Right lobe of liver (tissue), 6 donors: ENCODE results near the gene FOLR3. TPM values are rescaled to one million over a fixed set of nuclear protein-coding genes. Genes with fewer than 3 reads are reported as not detected.

Experiments used
- ATAC-seq, 4 donors: fragments of 200-7000 bp; cut with Tn5 transposase; one replicate each; pipeline ENCODE4 v1.9.1; 2020; ENCODE audit warnings: mild to moderate bottlenecking in 4 of 4, moderate library complexity in 4 of 4
- DNase-seq, 3 donors: peaks; one replicate each; pipeline ENCODE4 v3.0.0-alpha.2; 2020
- H3K27ac ChIP-seq, 3 donors: fragments of 200-600 bp; one replicate each; pipeline ENCODE4 v1.8.0; 2022
- H3K27me3 ChIP-seq, 2 donors: fragments of 200-600 bp; one replicate each; pipeline ENCODE4 v1.8.0; 2022
- H3K36me3 ChIP-seq, 4 donors: fragments of 200-600 bp; sonication (generic) in 1 of 4; one replicate each; pipeline versions ENCODE4 v1.5.1 to v1.8.0; 2017 to 2022; ENCODE audit warnings: control low read depth in 1 of 4
- H3K4me1 ChIP-seq, 4 donors: fragments of 200-600 bp; sonication (generic) in 1 of 4; one replicate each; pipeline versions ENCODE4 v1.5.1 to v1.8.0; 2017 to 2022; ENCODE audit warnings: control low read depth in 1 of 4
- H3K4me3 ChIP-seq, 3 donors: fragments of 200-600 bp; one replicate each; pipeline ENCODE4 v1.8.0; 2022
- H3K9me3 ChIP-seq, 4 donors: fragments of 200-600 bp; sonication (generic) in 1 of 4; one replicate each; pipeline versions ENCODE4 v1.5.1 to v1.8.0; 2017 to 2022; ENCODE audit warnings: control low read depth in 1 of 4
- POLR2A ChIP-seq: fragments of 450-650 bp; IDR thresholded peaks from one replicate; pipeline ENCODE4 v1.6.1; 2017; ENCODE audit warnings: antibody characterized with exemption, mild to moderate bottlenecking
- WGBS: methylation state at CpG from one replicate; pipeline ENCODE4 v1.1.6; 2018; ENCODE audit warnings: low coverage, low lambda C conversion rate; ENCODE audit not compliant: insufficient coverage; ENCODE audit errors: missing lambda C conversion rate; 5-methylcytosine and 5-hydroxymethylcytosine counted together
- intact Hi-C, 2 donors: fragments of 100-400 bp; cut with DNase I; formaldehyde crosslinking; loops; one replicate each; pipeline versions ENCODE4 v1.11.2 to v1.14.1; 2022
- total RNA-seq, 6 experiments: library from RNA; depleted of rRNA in 2 of 6; stranded (reverse); fragments of >200 nt in 2 of 6; fragmentation: NEBNext Ultra II Directional in 3 of 6; extraction: Animal tissue kit (Norgen Biotek cat#: 25700) in 3 of 6; gene quantifications; one replicate each; pipeline versions ENCODE4 v1.1.0 to v1.2.4, GENCODE V29; 2016 to 2023
- TF ChIP-seq, protein P1 (sequence below), 4 donors: fragments of 200-600 bp in 3 of 4; fragments of 450-650 bp in 1 of 4; IDR thresholded peaks; one replicate each; pipeline versions ENCODE4 v1.5.1 to v1.8.0; 2016 to 2022; ENCODE audit warnings: antibody characterized with exemption in 4 of 4, mild to moderate bottlenecking in 2 of 4
- donor health status: DM: no; HTN: yes; CAD: no.
- donor health status: DM: no; HTN: no; CAD: no.
- donor health status: DM: no; HTN: no; CAD: no.
- donor health status: DM: no; HTN: yes; CAD: no.
- donor health status: DM: no; HTN: yes; CAD: no.

Gene FOLR3
- total RNA-seq, 6 experiments from 2014 or later: 0.27 to 0.98 (median 0.75) TPM; not detected in 3

DNA sequence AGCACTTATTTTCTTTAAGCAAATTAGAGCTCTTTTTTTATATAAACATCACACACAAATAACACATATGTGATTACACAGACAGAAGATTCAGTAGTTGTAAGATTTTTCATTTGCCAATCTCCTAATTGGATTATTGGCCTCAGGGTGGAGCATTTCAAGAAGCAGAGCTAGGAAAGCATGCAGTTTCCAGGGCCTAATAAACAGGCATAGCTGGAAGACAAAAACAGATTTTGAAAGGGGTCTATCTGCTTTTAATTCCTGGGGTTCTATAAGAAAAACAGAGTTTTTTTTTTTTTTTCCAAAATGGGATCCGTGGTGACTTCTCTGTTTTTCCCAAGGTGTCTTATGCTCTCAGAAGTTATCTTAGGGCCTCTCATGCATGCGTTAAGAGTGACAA, 7.6 kb upstream of the FOLR3 start:
- intact Hi-C loops: no loop called here
- Histone ChIP-seq H3K9me3 (no peaks in the 10 kb centered on the region), H3K27ac (no peak overlapping the region), H3K27me3 (no peaks in the 10 kb centered on the region), H3K4me3 (no peak overlapping the region), H3K36me3 (no peaks in the 10 kb centered on the region), H3K4me1 (no peaks in the 10 kb centered on the region)
- DNase-seq: no peak
- no peak for TF ChIP-seq POLR2A
- TF ChIP-seq, protein P1, sequence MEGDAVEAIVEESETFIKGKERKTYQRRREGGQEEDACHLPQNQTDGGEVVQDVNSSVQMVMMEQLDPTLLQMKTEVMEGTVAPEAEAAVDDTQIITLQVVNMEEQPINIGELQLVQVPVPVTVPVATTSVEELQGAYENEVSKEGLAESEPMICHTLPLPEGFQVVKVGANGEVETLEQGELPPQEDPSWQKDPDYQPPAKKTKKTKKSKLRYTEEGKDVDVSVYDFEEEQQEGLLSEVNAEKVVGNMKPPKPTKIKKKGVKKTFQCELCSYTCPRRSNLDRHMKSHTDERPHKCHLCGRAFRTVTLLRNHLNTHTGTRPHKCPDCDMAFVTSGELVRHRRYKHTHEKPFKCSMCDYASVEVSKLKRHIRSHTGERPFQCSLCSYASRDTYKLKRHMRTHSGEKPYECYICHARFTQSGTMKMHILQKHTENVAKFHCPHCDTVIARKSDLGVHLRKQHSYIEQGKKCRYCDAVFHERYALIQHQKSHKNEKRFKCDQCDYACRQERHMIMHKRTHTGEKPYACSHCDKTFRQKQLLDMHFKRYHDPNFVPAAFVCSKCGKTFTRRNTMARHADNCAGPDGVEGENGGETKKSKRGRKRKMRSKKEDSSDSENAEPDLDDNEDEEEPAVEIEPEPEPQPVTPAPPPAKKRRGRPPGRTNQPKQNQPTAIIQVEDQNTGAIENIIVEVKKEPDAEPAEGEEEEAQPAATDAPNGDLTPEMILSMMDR (IDR thresholded peaks at IDR 0.05): no peak
- WGBS: 43% methylated on average over 2 of the region's 2 CpGs
- no peak for ATAC-seq

DNA sequence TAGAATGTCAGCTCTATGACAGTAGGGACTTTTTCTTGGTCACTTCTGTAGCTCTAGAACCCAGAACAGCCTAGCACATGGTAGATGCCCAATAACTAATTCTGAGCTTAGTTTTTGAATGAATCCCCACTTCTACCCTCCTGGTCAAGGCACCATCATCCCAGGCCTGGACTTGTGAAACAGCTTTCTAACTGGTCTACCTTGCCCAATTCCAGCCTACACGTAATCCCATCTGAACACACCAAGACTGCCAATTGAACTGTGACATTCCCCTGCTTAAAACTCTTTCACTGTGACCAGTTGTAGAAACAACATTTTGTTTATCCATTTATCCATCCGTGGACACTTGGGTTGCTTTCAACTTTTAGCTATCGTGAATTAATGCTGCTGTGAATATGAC, 6.1 kb upstream of the FOLR3 start:
- Histone ChIP-seq H3K9me3 (no peaks in the 10 kb centered on the region), H3K27ac (no peak overlapping the region), H3K27me3 (no peaks in the 10 kb centered on the region), H3K4me1 (no peaks in the 10 kb centered on the region), H3K4me3 (no peak overlapping the region), H3K36me3 (no peaks in the 10 kb centered on the region)
- no peak for TF ChIP-seq POLR2A
- TF ChIP-seq, protein P1 (IDR thresholded peaks at IDR 0.05): no peak
- ATAC-seq (no peak), DNase-seq (peak in 1 of 3 donors; percentile 9)
- WGBS: 77% methylated on average over 3 of the region's 3 CpGs
- intact Hi-C loops: no loop called here

DNA sequence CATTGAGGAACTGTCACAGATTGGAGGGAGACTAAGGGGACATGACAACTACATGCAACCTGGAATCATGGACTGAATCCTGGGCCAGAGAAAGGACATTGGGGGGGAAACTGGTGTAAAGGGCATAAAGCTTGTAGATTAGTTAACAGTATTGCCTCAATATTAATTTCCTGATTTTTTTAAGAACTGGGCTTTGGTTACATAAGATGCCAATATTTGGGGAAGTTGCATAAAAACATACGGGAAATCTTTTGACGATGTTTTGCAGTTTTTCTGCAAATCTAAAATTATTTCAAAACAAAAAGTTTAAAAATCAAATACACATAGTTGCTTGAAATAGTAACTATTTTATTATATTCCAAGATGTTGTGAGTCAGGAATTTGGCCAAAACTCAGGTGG, 2.9 kb upstream of the FOLR3 start:
- no peak overlapping the region for H3K4me3 ChIP-seq
- H3K4me1 ChIP-seq: no peaks in the 10 kb centered on the region
- H3K27ac ChIP-seq: no peak overlapping the region
- H3K27me3 ChIP-seq: no peaks in the 10 kb centered on the region
- intact Hi-C loops: no loop called here
- WGBS: 62% methylated on average over 2 of the region's 2 CpGs
- TF ChIP-seq, protein P1 (IDR thresholded peaks at IDR 0.05): no peak
- TF ChIP-seq POLR2A: no peak
- H3K9me3 ChIP-seq: no peaks in the 10 kb centered on the region
- ATAC-seq (no peak), DNase-seq (peak in 1 of 3 donors; percentile 11)
- no peaks in the 10 kb centered on the region for H3K36me3 ChIP-seq

GRCh38 chr11:72135891-72136683, 562 bp downstream of the FOLR3 start:
- Histone ChIP-seq H3K9me3 (no peaks in the 10 kb centered on the region), H3K4me1 (no peaks in the 10 kb centered on the region), H3K27me3 (no peaks in the 10 kb centered on the region), H3K4me3 (no peak overlapping the region), H3K36me3 (no peaks in the 10 kb centered on the region), H3K27ac (no peak overlapping the region)
- intact Hi-C loops: no loop called here
- TF ChIP-seq, protein P1 (IDR thresholded peaks at IDR 0.05): no peak
- TF ChIP-seq POLR2A: no peak
- ATAC-seq (peak in 2 of 4 donors; percentile 20), DNase-seq (peak in 1 of 3 donors; percentile 46)
- 82% methylated on average over 4 of the region's 14 CpGs for WGBS
